ENCODE data around the gene ZBTB1. TPM values are rescaled to one million over a fixed set of nuclear protein-coding genes. Genes with fewer than 3 reads are reported as not detected.

The ZBTB1 gene
- total RNA-seq, 1 experiment from 2014 or later, result 37.8 TPM

- H3K79me1 ChIP-seq (ENCODE audit: insufficient read depth, low read depth, low read length, poor library complexity, severe bottlenecking), result no peaks in the 10 kb centered on the region
- peaks cover 1% of the 10 kb centered on the region; the same call in 1 of the 2 replicates for H3K27me3 Mint-ChIP-seq (ENCODE audit: low read depth)
- no peak overlapping the region for H2BK15ac ChIP-seq (ENCODE audit: low read depth, low read length)
- peaks cover 14% of the 10 kb centered on the region in 2 experiments for H3K4me1 Mint-ChIP-seq
- H2BK20ac ChIP-seq (ENCODE audit: low read depth, low read length, poor library complexity, severe bottlenecking), result no peak overlapping the region
- no peak overlapping the region for H3K27ac Mint-ChIP-seq
- no peak overlapping the region for H3K18ac ChIP-seq (ENCODE audit: insufficient read length, low read depth, low read length)
- H3K9me3 Mint-ChIP-seq, result no peaks in the 10 kb centered on the region
- no peaks in the 10 kb centered on the region for H3K9me3 ChIP-seq (ENCODE audit: control insufficient read depth, low read depth, low read length)
- H3K27ac ChIP-seq (ENCODE audit: insufficient read length, low read depth, low read length), result no peak overlapping the region
- TF ChIP-seq CTCF (conservative IDR thresholded peaks at IDR 0.05), result no peak
- H3K79me2 ChIP-seq (ENCODE audit: insufficient read depth, low read length), result no peaks in the 10 kb centered on the region
- no peak overlapping the region for H4K8ac ChIP-seq (replicated peaks; ENCODE audit: insufficient read length, low read depth, low read length)
- H3K23ac ChIP-seq (ENCODE audit: insufficient read length, low read depth, low read length), result no peak overlapping the region
- no peak overlapping the region for H3K14ac ChIP-seq (ENCODE audit: insufficient read depth, low read length)
- no peaks in the 10 kb centered on the region for H3K27me3 ChIP-seq (ENCODE audit: insufficient read depth, low read length)
- H2BK120ac ChIP-seq (ENCODE audit: low read depth, low read length, poor library complexity, severe bottlenecking), result no peak overlapping the region
- H2AK5ac ChIP-seq (ENCODE audit: insufficient read length, low read length), result no peak overlapping the region
- peaks cover 14% of the 10 kb centered on the region for H3K23me2 ChIP-seq (ENCODE audit: insufficient read length, low read depth, low read length, poor library complexity, severe bottlenecking)
- no peak overlapping the region for H3T11ph ChIP-seq (ENCODE audit: low read length)
- H4K91ac ChIP-seq (ENCODE audit: insufficient read length, low read depth, low read length), result no peak overlapping the region
- no peak overlapping the region for H2AFZ ChIP-seq (ENCODE audit: low read length)
- H3K4me1 ChIP-seq (ENCODE audit: insufficient read depth, low read length), result no peaks in the 10 kb centered on the region
- H3K36me3 Mint-ChIP-seq (ENCODE audit: insufficient read depth in 1 of 3, low read depth in 3 of 3), result no peaks in the 10 kb centered on the region
- H3K4me2 ChIP-seq (ENCODE audit: insufficient read depth, insufficient read length, low read length), result no peak overlapping the region
- no peak overlapping the region for H2BK12ac ChIP-seq (ENCODE audit: insufficient read length, low read depth, low read length)
- no peak overlapping the region for H3K4ac ChIP-seq (ENCODE audit: low read depth, low read length)
- no peak for DNase-seq
- no peak overlapping the region for H3K4me3 Mint-ChIP-seq
- H3K9ac ChIP-seq (ENCODE audit: extremely low read depth, insufficient read length, low read length), result no peak overlapping the region
- no peaks in the 10 kb centered on the region for H4K20me1 ChIP-seq (ENCODE audit: control insufficient read depth, insufficient read depth, insufficient read length)
- H4K5ac ChIP-seq (ENCODE audit: insufficient read length, low read depth, low read length), result no peak overlapping the region
- H3K56ac ChIP-seq (ENCODE audit: insufficient read length, low read depth, low read length), result no peak overlapping the region
- H2BK5ac ChIP-seq (ENCODE audit: insufficient read length, low read length), result no peak overlapping the region
Measured at GRCh38 chr14:64467566-64467965, 37.0 kb upstream of the ZBTB1 start.
